ENCODE results near the gene IKZF2.

The IKZF2 gene

GRCh38 chr2:213098612-213099011 lies 52.8 kb downstream of the IKZF2 start:
- DNase-seq = no peak

- no peak for DNase-seq
These were observed 59.6 kb downstream of the IKZF2 start for GRCh38 chr2:213091765-213092164.

GRCh38 chr2:213090772-213091171 lies 60.6 kb downstream of the IKZF2 start:
- DNase-seq = no peak

- peak; percentile 15 for DNase-seq
These were observed 62.0 kb downstream of the IKZF2 start for GRCh38 chr2:213089438-213089837.

GRCh38 chr2:213087040-213087439 lies 64.4 kb downstream of the IKZF2 start:
- DNase-seq = no peak

GRCh38 chr2:213086571-213086970 lies 64.8 kb downstream of the IKZF2 start:
- peak; percentile 72 for DNase-seq

GRCh38 chr2:213086050-213086449 lies 65.4 kb downstream of the IKZF2 start:
- DNase-seq = peak; percentile 15

GRCh38 chr2:213085538-213085937 lies 65.9 kb downstream of the IKZF2 start:
- no peak for DNase-seq

GRCh38 chr2:213084261-213084660 lies 67.2 kb downstream of the IKZF2 start:
- no peak for DNase-seq

- DNase-seq = no peak
These were observed 70.3 kb downstream of the IKZF2 start for GRCh38 chr2:213080969-213081617.

GRCh38 chr2:213079756-213080155 lies 71.7 kb downstream of the IKZF2 start:
- no peak for DNase-seq

- no peak for DNase-seq
These were observed 72.7 kb downstream of the IKZF2 start for GRCh38 chr2:213078686-213079085.

- no peak for DNase-seq
These were observed 81.9 kb downstream of the IKZF2 start for GRCh38 chr2:213069531-213069930.

- no peak for DNase-seq
These were observed 82.6 kb downstream of the IKZF2 start for GRCh38 chr2:213068676-213069359.

GRCh38 chr2:213067888-213068287 lies 83.5 kb downstream of the IKZF2 start:
- peak; percentile 22 for DNase-seq

GRCh38 chr2:213066443-213066743 lies 85.0 kb downstream of the IKZF2 start:
- no peak for DNase-seq

GRCh38 chr2:213065583-213066442 lies 85.6 kb downstream of the IKZF2 start:
- DNase-seq = no peak

- no peak for DNase-seq
These were observed 87.3 kb downstream of the IKZF2 start for GRCh38 chr2:213064099-213064498.

- DNase-seq = no peak
These were observed 93.4 kb downstream of the IKZF2 start for GRCh38 chr2:213057977-213058376.

GRCh38 chr2:213046431-213046830 lies 105.0 kb downstream of the IKZF2 start:
- no peak for DNase-seq

GRCh38 chr2:213043566-213043965 lies 107.8 kb downstream of the IKZF2 start:
- no peak for DNase-seq

- no peak for DNase-seq
These were observed 109.2 kb downstream of the IKZF2 start for GRCh38 chr2:213042262-213042661.

GRCh38 chr2:213036836-213037235 lies 114.6 kb downstream of the IKZF2 start:
- peak; percentile 3 for DNase-seq

GRCh38 chr2:213034585-213034984 lies 116.8 kb downstream of the IKZF2 start:
- no peak for DNase-seq
